Smooth muscle cell (in vitro differentiated cells): ENCODE results near the gene TCTN1. TPM values are rescaled to one million over a fixed set of nuclear protein-coding genes. Genes with fewer than 3 reads are reported as not detected.

Source experiments
- DNase-seq: peaks from one replicate; lab custom pipeline; 2025; ENCODE audit not compliant: unreplicated experiment; lab: John Stamatoyannopoulos, UW
- H2AFZ ChIP-seq: fragments of 200-600 bp; sonication (generic); 2 replicates; pipeline ENCODE4 v1.6.0; 2016; ENCODE audit warnings: antibody characterized with exemption, low read depth, mild to moderate bottlenecking
- H3F3A ChIP-seq: fragments of 200-600 bp; sonication (generic); 2 replicates; pipeline ENCODE4 v1.6.0; 2017; ENCODE audit warnings: antibody characterized with exemption, low read depth
- H3K27ac ChIP-seq: fragments of 200-600 bp; sonication (generic); 2 replicates; pipeline ENCODE4 v1.5.1; 2016; ENCODE audit warnings: low read depth, mild to moderate bottlenecking
- H3K27me3 ChIP-seq: fragments of 200-600 bp; sonication (generic); 2 replicates; pipeline ENCODE4 v1.6.1; 2016; ENCODE audit warnings: low read depth, mild to moderate bottlenecking
- H3K36me3 ChIP-seq: fragments of 200-600 bp; sonication (generic); 2 replicates; pipeline ENCODE4 v1.5.1; 2016; ENCODE audit warnings: low read depth
- H3K4me1 ChIP-seq: fragments of 200-600 bp; sonication (generic); 2 replicates; pipeline ENCODE4 v1.5.1; 2016; ENCODE audit warnings: low read depth
- H3K4me2 ChIP-seq: fragments of 200-600 bp; sonication (generic); 2 replicates; pipeline ENCODE4 v1.6.0; 2016; ENCODE audit warnings: mild to moderate bottlenecking
- H3K4me3 ChIP-seq: fragments of 200-600 bp; sonication (generic); 2 replicates; pipeline ENCODE4 v1.5.1; 2016; ENCODE audit warnings: mild to moderate bottlenecking
- H3K79me2 ChIP-seq: fragments of 200-600 bp; sonication (generic); 2 replicates; pipeline ENCODE4 v1.6.0; 2016; ENCODE audit warnings: low read depth, mild to moderate bottlenecking
- H3K9ac ChIP-seq: fragments of 200-600 bp; sonication (generic); 2 replicates; pipeline ENCODE4 v1.6.0; 2016; ENCODE audit warnings: low read depth
- H3K9me3 ChIP-seq: fragments of 200-600 bp; sonication (generic); replicated peaks from 2 replicates; pipeline ENCODE4 v1.5.1; 2016; ENCODE audit warnings: low read depth
- H4K20me1 ChIP-seq: fragments of 200-600 bp; sonication (generic); 2 replicates; pipeline ENCODE4 v1.6.0; 2016; ENCODE audit warnings: low read depth
- CTCF ChIP-seq: fragments of 200-600 bp; sonication (generic); IDR thresholded peaks from 2 replicates; pipeline ENCODE4 v1.5.1; 2017; ENCODE audit warnings: borderline replicate concordance, mild to moderate bottlenecking, antibody characterized with exemption; ENCODE audit not compliant: insufficient read depth, poor library complexity, severe bottlenecking
- WGBS: methylation state at CpG from one replicate; pipeline ENCODE4 v1.1.7; 2016; ENCODE audit warnings: low lambda C conversion rate; 5-methylcytosine and 5-hydroxymethylcytosine counted together
- polyA plus RNA-seq: library from polyadenylated mRNA; unstranded; fragments of >200 nt; fragmentation: Nextera tagmentation; extraction: Ambion mirVana; gene quantifications from 2 replicates; pipeline ENCODE4 v1.2.1, GENCODE V29; 2016
- total RNA-seq: library from RNA; depleted of rRNA; stranded (reverse); fragments of >200 nt; gene quantifications from 2 replicates; pipeline ENCODE4 v1.2.3, GENCODE V29; 2014

Gene TCTN1
- total and polyA plus RNA-seq, 2 experiments from 2014 or later = 22.5 to 28.4 TPM

GRCh38 chr12:110689281-110690126 is 75.6 kb downstream of the TCTN1 start:
- H3K4me1 ChIP-seq = peaks cover 9% of the 10 kb centered on the region
- no peak for TF ChIP-seq CTCF
- no peak overlapping the region for H3K9ac ChIP-seq
- no peaks in the 10 kb centered on the region for H3F3A ChIP-seq
- H3K4me3 ChIP-seq = peak overlapping the region; percentile 67
- 11% methylated on average over 19 of the region's 38 CpGs for WGBS
- H2AFZ ChIP-seq = peak overlapping the region; percentile 93
- no peaks in the 10 kb centered on the region for H3K9me3 ChIP-seq
- no peaks in the 10 kb centered on the region for H3K36me3 ChIP-seq
- H3K27ac ChIP-seq = no peak overlapping the region
- no peaks in the 10 kb centered on the region for H3K27me3 ChIP-seq
- peak overlapping the region; percentile 95 for H3K4me2 ChIP-seq
- no peaks in the 10 kb centered on the region for H3K79me2 ChIP-seq
- H4K20me1 ChIP-seq = no peaks in the 10 kb centered on the region
- DNase-seq = peak; percentile 54

GRCh38 chr12:110690127-110690430 is 76.2 kb downstream of the TCTN1 start:
- Histone ChIP-seq H3F3A (no peaks in the 10 kb centered on the region), H3K79me2 (no peaks in the 10 kb centered on the region), H2AFZ (peak overlapping the region; percentile 93), H3K36me3 (no peaks in the 10 kb centered on the region), H3K9me3 (no peaks in the 10 kb centered on the region), H3K4me3 (no peak overlapping the region), H3K4me1 (peaks cover 9% of the 10 kb centered on the region), H3K27ac (no peak overlapping the region), H3K9ac (no peak overlapping the region), H4K20me1 (no peaks in the 10 kb centered on the region), H3K27me3 (no peaks in the 10 kb centered on the region), H3K4me2 (peak overlapping the region; percentile 95)
- 57% methylated on average over 4 of the region's 4 CpGs for WGBS
- TF ChIP-seq CTCF = no peak
- DNase-seq = no peak

- no peak for TF ChIP-seq CTCF
- no peak overlapping the region for H2AFZ ChIP-seq
- no peak overlapping the region for H3K4me3 ChIP-seq
- no peak overlapping the region for H3K27ac ChIP-seq
- no peak overlapping the region for H3K4me2 ChIP-seq
- H3K79me2 ChIP-seq = no peaks in the 10 kb centered on the region
- no peaks in the 10 kb centered on the region for H4K20me1 ChIP-seq
- no peaks in the 10 kb centered on the region for H3K36me3 ChIP-seq
- H3K4me1 ChIP-seq = peaks cover 9% of the 10 kb centered on the region
- H3K9me3 ChIP-seq = no peaks in the 10 kb centered on the region
- no peaks in the 10 kb centered on the region for H3K27me3 ChIP-seq
- DNase-seq = no peak
- H3K9ac ChIP-seq = no peak overlapping the region
- WGBS = 73% methylated on average over 7 of the region's 7 CpGs
- H3F3A ChIP-seq = no peaks in the 10 kb centered on the region
These were observed 79.8 kb downstream of the TCTN1 start for GRCh38 chr12:110693731-110694130.
